Endodermal cell (in vitro differentiated cells): ENCODE measurements around the gene THNSL1. TPM values are rescaled to one million over a fixed set of nuclear protein-coding genes. Genes with fewer than 3 reads are reported as not detected.
"Not testable (repeated sequence)": the region's sequence is repeated elsewhere in the genome, so short reads cannot be mapped to it uniquely, and the experiment has no call there.

Source experiments
- DNase-seq: peaks from one replicate; pipeline ENCODE4 v3.0.0-alpha.2; 2017
- H3K27ac ChIP-seq: 2 replicates; pipeline ENCODE4 v1.5.1; 2013; ENCODE audit warnings: mild to moderate bottlenecking, low read depth, low read length, moderate library complexity
- H3K27me3 ChIP-seq: 2 replicates; pipeline ENCODE4 v1.6.1; 2013; ENCODE audit warnings: mild to moderate bottlenecking, low read length, moderate library complexity; ENCODE audit not compliant: insufficient read depth, control insufficient read depth, poor library complexity, severe bottlenecking
- H3K36me3 ChIP-seq: 2 replicates; pipeline ENCODE4 v1.7.0; 2013; ENCODE audit warnings: mild to moderate bottlenecking, low read length, moderate library complexity; ENCODE audit not compliant: control insufficient read depth, insufficient read depth
- H3K4me1 ChIP-seq: one replicate; pipeline ENCODE4 v1.7.0; 2013; ENCODE audit warnings: low read length; ENCODE audit not compliant: control insufficient read depth, insufficient read depth
- H3K4me3 ChIP-seq: 2 replicates; pipeline ENCODE4 v1.5.1; 2013; ENCODE audit warnings: mild to moderate bottlenecking, low read length, moderate library complexity
- H3K9ac ChIP-seq: 2 replicates; pipeline ENCODE4 v1.6.1; 2013; ENCODE audit warnings: mild to moderate bottlenecking, low read length, moderate library complexity; ENCODE audit not compliant: poor library complexity, severe bottlenecking; ENCODE audit errors: extremely low read depth
- H3K9me3 ChIP-seq: 2 replicates; pipeline ENCODE4 v1.6.1; 2013; ENCODE audit warnings: mild to moderate bottlenecking, low read length, moderate library complexity; ENCODE audit not compliant: control insufficient read depth
- H3K27ac Mint-ChIP-seq: 2 replicates; pipeline ENCODE4 v1.8.0; 2020; ENCODE audit warnings: mixed read lengths
- H3K27me3 Mint-ChIP-seq: 2 replicates; pipeline ENCODE4 v1.8.0; 2021; ENCODE audit warnings: mild to moderate bottlenecking, mixed read lengths; ENCODE audit not compliant: insufficient read depth
- H3K36me3 Mint-ChIP-seq: 2 replicates; pipeline ENCODE4 v1.8.0; 2020; ENCODE audit warnings: low read depth, mixed read lengths
- H3K4me1 Mint-ChIP-seq: 2 replicates; pipeline ENCODE4 v1.8.0; 2020; ENCODE audit warnings: mixed read lengths
- H3K4me3 Mint-ChIP-seq: 2 replicates; pipeline ENCODE4 v1.8.0; 2020; ENCODE audit warnings: mild to moderate bottlenecking, moderate library complexity, mixed read lengths
- H3K9me3 Mint-ChIP-seq: 2 replicates; pipeline ENCODE4 v1.8.0; 2020; ENCODE audit warnings: mild to moderate bottlenecking, mixed read lengths
- CTCF ChIP-seq: fragments of 200-600 bp; sonication (generic); conservative IDR thresholded peaks from 2 replicates; pipeline ENCODE4 v1.5.0; 2021; ENCODE audit warnings: antibody characterized with exemption, mild to moderate bottlenecking
- WGBS, 2 experiments: methylation state at CpG; one replicate each; pipeline versions ENCODE4 v1.1.5 to v1.1.7; 2013; ENCODE audit warnings: missing lambda C conversion rate in 2 of 2, mixed read lengths in 1 of 2; ENCODE audit not compliant: insufficient coverage in 1 of 2, insufficient read length in 1 of 2; 5-methylcytosine and 5-hydroxymethylcytosine counted together
- long read RNA-seq, 4 experiments: library from polyadenylated mRNA in 2 of 4; library from RNA in 1 of 4; library from capped mRNA in 1 of 4; stranded (forward) in 3 of 4; unstranded in 1 of 4; transcript quantifications; one replicate each; pipeline ENCODE4 v2.0.0, GENCODE V29; 2020 to 2021; ENCODE audit warnings: inconsistent platforms in 1 of 4
- polyA plus RNA-seq, 2 experiments: library from polyadenylated mRNA; stranded (reverse); fragments of 50-300 nt; gene quantifications; one replicate each; pipeline ENCODE4 v1.2.3, GENCODE V29; 2013
- total RNA-seq, 2 donors: library from RNA; stranded (reverse); fragmentation: NEBNext Ultra II Directional in 1 of 2; extraction: Animal tissue kit (Norgen Biotek cat#: 25700) in 1 of 2; gene quantifications; 2 replicates in 1 of 2; 3 replicates in 1 of 2; pipeline ENCODE4 v1.2.1, GENCODE V29; 2021

THNSL1 gene
- total RNA-seq = 1 to 10 TPM; 7.2 to 8.7 TPM
- 9.8 TPM for polyA plus RNA-seq (2013, experiment 1 of 2)
- 8.4 TPM for polyA plus RNA-seq (2013, experiment 2 of 2)
- long read RNA-seq, experiment 1, partial matches to known transcripts = 3 of 4 reads
- long read RNA-seq, experiment 1, other reads (novel, unspliced or antisense) = 0 of 4 reads
- long read RNA-seq, experiment 2, transcript THNSL1-201 (3 exons, 3,691 nt) = major isoform, 33 of 40 reads
- long read RNA-seq, experiment 2, partial matches to known transcripts = 1 of 40 reads
- long read RNA-seq, experiment 2, other reads (novel, unspliced or antisense) = 3 of 40 reads
- long read RNA-seq, experiment 3, transcript THNSL1-201 (3 exons, 3,691 nt) = major isoform, 78 of 93 reads
- long read RNA-seq, experiment 3, transcript THNSL1-202 (3 exons, 3,788 nt) = minor isoform, 15 of 93 reads
- long read RNA-seq, experiment 3, partial matches to known transcripts = 0 of 93 reads
- long read RNA-seq, experiment 3, other reads (novel, unspliced or antisense) = 0 of 93 reads
- long read RNA-seq, experiment 4, transcript THNSL1-201 (3 exons, 3,691 nt) = major isoform, 11 of 20 reads
- long read RNA-seq, experiment 4, transcript THNSL1-202 (3 exons, 3,788 nt) = minor isoform, 6 of 20 reads
- long read RNA-seq, experiment 4, partial matches to known transcripts = 0 of 20 reads
- long read RNA-seq, experiment 4, other reads (novel, unspliced or antisense) = 3 of 20 reads

DNA sequence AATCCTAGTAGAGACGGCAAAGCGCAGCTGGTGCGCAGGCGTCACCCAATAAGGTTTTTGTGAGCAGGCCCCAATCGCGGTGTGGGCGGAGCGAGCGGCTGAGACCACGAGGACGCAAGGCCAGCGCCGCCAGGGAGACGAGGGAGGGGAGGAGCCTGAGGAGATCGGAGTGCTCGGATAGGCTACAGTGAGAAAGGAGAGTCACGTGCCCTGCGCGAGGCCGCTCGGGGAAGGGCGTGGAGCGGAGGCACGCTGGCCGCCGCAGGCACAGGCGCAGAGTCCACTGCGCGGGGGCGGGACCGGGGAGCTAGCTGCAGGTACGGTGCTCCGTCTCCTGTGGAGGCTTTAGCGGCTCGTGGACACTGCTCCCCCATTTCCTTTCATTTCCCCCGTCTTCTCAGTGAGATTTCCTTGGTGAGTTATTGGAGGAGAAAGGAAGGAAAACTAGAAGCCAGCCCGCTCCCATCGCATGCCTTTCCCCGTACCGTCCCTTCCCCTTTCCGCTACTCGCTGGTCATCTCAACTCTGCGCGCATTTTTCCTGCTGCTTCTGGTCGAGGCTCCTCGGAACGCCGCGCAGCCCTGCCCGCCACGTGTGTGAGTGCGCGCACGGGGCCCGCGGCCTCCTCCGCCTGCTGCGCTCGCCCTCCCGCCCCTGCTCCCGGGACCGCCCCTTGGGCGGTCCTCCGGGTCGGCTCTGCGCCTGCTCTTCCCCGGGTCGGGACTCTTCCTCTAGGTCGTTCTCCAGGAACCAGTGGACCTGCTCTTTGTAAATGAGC is at the start of gene THNSL1:
Gene THNSL1 (plus strand): TSS at position 237 of the 778 bp plus-strand sequence. CDS start 6,612 bp downstream, outside the sequence.
- H3K9me3 ChIP-seq = no peaks in the 10 kb centered on the region
- H3K9me3 Mint-ChIP-seq = no peaks in the 10 kb centered on the region
- peak within 1 kb of the TSS; percentile 97 for H3K27ac Mint-ChIP-seq
- no peaks in the 10 kb centered on the region for H3K36me3 ChIP-seq
- H3K36me3 Mint-ChIP-seq = no peaks in the 10 kb centered on the region
- peak; percentile 98 for DNase-seq
- 0 to 1% methylated on average over 37 to 68 of the region's 69 CpGs for WGBS, 2 experiments
- peaks cover 2% of the 10 kb centered on the region for H3K4me1 Mint-ChIP-seq
- no peaks in the 10 kb centered on the region for H3K27me3 Mint-ChIP-seq
- H3K27me3 ChIP-seq = no peaks in the 10 kb centered on the region
- no peaks in the 10 kb centered on the region for H3K4me1 ChIP-seq
- TF ChIP-seq CTCF = no peak
- H3K27ac ChIP-seq = peak within 1 kb of the TSS; percentile 94
- H3K4me3 ChIP-seq = peak within 1 kb of the TSS; percentile 88
- peak within 1 kb of the TSS; percentile 78 for H3K4me3 Mint-ChIP-seq
- H3K9ac ChIP-seq = peak within 1 kb of the TSS; percentile 71

GRCh38 chr10:24966962-24967481 is 49.4 kb upstream of the THNSL1 start:
- 86 to 95% methylated on average over 3 to 4 of the region's 5 CpGs for WGBS, 2 experiments
- no peak for DNase-seq
- no peaks in the 10 kb centered on the region for H3K27me3 Mint-ChIP-seq
- no peak overlapping the region for H3K4me3 Mint-ChIP-seq
- H3K4me1 Mint-ChIP-seq = no peaks in the 10 kb centered on the region
- Histone ChIP-seq H3K27me3 (no peaks in the 10 kb centered on the region), H3K4me3 (no peak overlapping the region), H3K4me1 (no peaks in the 10 kb centered on the region), H3K9ac (no peak overlapping the region), H3K27ac (no peak overlapping the region), H3K9me3 (no peaks in the 10 kb centered on the region), H3K36me3 (no peaks in the 10 kb centered on the region)
- no peaks in the 10 kb centered on the region for H3K36me3 Mint-ChIP-seq
- H3K27ac Mint-ChIP-seq = no peak overlapping the region
- no peaks in the 10 kb centered on the region for H3K9me3 Mint-ChIP-seq
- no peak for TF ChIP-seq CTCF

DNA sequence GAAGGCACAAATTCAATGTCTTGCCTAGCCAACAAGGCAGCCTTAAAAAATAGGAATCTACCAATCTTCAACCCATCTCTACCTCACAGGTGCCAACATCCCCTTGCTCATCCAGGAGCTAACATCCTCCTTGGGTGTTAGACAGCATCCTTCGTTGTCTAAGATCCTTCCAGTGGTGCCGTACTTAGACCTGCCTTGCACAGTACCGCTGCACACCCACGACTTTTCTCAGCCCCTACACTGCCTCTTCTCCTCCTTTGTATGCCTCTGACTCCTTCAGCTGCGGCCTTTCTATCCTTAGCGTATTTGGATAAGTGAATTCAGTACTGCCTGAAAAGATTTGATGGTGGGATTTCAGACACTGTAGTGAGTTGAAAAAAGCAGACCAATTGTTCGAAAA is 48.1 kb upstream of the THNSL1 start:
- no peak overlapping the region for H3K27ac ChIP-seq
- no peaks in the 10 kb centered on the region for H3K36me3 Mint-ChIP-seq
- no peaks in the 10 kb centered on the region for H3K9me3 ChIP-seq
- no peaks in the 10 kb centered on the region for H3K27me3 Mint-ChIP-seq
- WGBS, 2 experiments = 94 to 95% methylated on average over 7 of the region's 7 CpGs
- H3K9ac ChIP-seq = no peak overlapping the region
- no peaks in the 10 kb centered on the region for H3K36me3 ChIP-seq
- no peak overlapping the region for H3K27ac Mint-ChIP-seq
- no peaks in the 10 kb centered on the region for H3K27me3 ChIP-seq
- no peak for DNase-seq
- no peaks in the 10 kb centered on the region for H3K4me1 ChIP-seq
- no peaks in the 10 kb centered on the region for H3K9me3 Mint-ChIP-seq
- no peak overlapping the region for H3K4me3 Mint-ChIP-seq
- no peak overlapping the region for H3K4me3 ChIP-seq
- H3K4me1 Mint-ChIP-seq = no peaks in the 10 kb centered on the region
- TF ChIP-seq CTCF = no peak

DNA sequence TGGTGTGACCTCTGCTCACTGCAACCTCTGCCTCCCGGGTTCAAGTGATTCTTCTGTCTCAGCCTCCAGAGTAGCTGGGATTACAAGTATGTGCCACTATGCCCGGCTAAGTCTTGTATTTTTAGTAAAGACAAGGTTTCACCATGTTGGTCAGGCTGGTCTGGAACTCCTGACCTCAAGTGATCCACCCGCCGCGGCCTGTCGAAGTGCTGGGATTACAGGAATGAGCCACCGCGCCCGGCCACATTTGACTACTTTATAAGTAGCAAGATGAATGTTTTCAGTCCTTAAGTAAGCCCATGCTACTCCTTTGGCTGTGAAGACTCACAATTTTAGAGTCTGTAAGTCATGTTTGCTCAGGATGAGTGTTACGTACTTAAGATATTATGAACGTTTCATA is 47.5 kb upstream of the THNSL1 start:
- not testable (repeated sequence) for H3K9me3 Mint-ChIP-seq, H3K4me3 ChIP-seq, H3K36me3 Mint-ChIP-seq, H3K9me3 ChIP-seq, H3K9ac ChIP-seq, H3K4me1 Mint-ChIP-seq, H3K36me3 ChIP-seq, H3K27ac Mint-ChIP-seq, H3K27me3 ChIP-seq, H3K4me3 Mint-ChIP-seq, DNase-seq, H3K27ac ChIP-seq, H3K4me1 ChIP-seq, H3K27me3 Mint-ChIP-seq
- WGBS, 2 experiments = 95 to 98% methylated on average over 8 to 10 of the region's 11 CpGs
